Measurements from ENCODE around the gene RBM17. TPM values are rescaled to one million over a fixed set of nuclear protein-coding genes. Genes with fewer than 3 reads are reported as not detected.

The RBM17 gene
- total and polyA plus RNA-seq, 2 of the 13 experiments (the other 11 are each of a cell fraction or from before 2014, with no cell fraction given): 30.7 to 77.5 TPM

DNA sequence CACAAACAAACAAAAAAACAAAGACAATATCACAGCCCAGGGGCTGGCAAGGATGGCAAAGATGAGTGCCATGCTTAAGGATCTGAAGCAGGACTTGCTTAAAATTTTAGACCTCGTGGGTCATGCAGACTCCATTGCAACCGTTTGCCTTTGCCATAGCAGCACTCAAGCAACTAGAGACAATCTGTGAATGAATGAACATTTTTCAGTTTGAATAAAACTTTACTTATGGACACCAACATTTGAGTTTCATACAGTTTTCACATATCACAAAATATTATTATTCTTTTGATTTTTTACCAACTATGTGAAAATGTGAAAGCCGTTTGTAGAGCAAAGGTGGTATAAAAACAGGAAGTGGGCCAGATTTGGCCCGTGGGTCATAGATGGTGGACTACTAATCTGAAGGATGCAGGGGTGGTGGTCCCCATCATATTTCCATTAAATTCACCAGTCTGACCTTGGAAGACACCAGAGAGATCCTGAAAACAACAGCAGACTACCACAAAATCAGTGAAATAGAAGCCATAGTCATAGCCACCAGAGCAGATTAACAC lies 8.3 kb upstream of the RBM17 start (continued):
- TF ChIP-seq, protein P1, sequence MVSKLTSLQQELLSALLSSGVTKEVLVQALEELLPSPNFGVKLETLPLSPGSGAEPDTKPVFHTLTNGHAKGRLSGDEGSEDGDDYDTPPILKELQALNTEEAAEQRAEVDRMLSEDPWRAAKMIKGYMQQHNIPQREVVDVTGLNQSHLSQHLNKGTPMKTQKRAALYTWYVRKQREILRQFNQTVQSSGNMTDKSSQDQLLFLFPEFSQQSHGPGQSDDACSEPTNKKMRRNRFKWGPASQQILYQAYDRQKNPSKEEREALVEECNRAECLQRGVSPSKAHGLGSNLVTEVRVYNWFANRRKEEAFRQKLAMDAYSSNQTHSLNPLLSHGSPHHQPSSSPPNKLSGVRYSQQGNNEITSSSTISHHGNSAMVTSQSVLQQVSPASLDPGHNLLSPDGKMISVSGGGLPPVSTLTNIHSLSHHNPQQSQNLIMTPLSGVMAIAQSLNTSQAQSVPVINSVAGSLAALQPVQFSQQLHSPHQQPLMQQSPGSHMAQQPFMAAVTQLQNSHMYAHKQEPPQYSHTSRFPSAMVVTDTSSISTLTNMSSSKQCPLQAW (CRISPR knock-in tag; IDR thresholded peaks at IDR 0.05): no peak
- TF ChIP-seq ZNF577 (CRISPR knock-in tag; IDR thresholded peaks at IDR 0.05; ENCODE audit: borderline replicate concordance, low read depth) (no peak), MAZ (IDR thresholded peaks at IDR 0.05; ENCODE audit: borderline replicate concordance, low read depth, low read length) (no peak), MAZ (CRISPR knock-in tag; IDR thresholded peaks at IDR 0.05; ENCODE audit: low read depth) (no peak), NR1H2 (CRISPR knock-in tag; IDR thresholded peaks at IDR 0.05; ENCODE audit: borderline replicate concordance, low read depth) (no peak)

DNA sequence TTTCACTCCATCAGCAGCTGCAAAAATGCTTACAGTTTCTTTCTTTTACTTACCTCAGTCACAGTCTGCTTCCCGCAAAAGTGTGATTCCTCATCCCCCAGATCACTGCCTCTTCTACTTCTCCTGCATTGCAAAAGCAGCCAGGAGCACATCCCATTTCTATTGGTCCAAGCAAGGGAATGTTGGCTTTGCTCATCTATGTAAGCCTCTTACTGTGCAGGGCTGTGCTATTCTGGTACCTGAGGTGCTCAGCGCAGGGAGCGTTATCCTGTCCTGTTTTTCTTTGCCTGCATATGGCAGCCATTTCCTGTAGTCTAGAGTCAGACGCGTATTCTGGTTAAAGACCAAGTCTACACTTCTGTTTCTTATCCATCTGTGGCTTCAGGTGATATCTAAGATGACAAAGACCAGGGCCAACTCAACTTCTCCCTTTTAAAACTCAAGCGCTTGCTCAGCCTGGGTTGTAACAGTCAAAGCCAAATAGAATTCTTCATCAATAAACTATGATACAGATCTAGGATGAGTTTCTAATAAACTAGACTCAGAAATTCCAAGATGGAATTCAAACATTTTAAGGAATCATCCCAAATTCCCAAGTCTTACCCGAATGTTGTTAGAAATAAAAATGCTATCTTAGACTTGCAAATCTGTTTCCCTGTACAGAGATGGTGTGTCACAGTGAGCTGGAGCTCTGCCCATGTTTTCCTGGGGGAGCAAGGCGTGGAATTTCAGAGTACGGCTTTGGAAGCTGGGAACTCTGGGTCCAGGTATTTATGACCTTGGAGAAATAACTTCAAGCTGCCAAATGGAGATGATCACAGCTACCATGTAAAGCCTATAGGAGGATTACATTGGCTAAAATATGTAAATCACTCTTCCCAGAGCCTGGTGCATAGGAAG lies 6.1 kb upstream of the RBM17 start:
- Histone ChIP-seq H4K20me1 (ENCODE audit: insufficient read depth, low read length) (no peaks in the 10 kb centered on the region), H3K4me2 (ENCODE audit: low read depth, low read length) (no peak overlapping the region), H3K27ac (ENCODE audit: extremely low read length, insufficient read depth, low read length) (no peak overlapping the region), H3K79me2 (ENCODE audit: insufficient read depth, low read length) (no peaks in the 10 kb centered on the region), H3K27me3 (ENCODE audit: control insufficient read depth in 1 of 2, insufficient read depth in 2 of 2, low read length in 2 of 2) (peaks cover 0 to 41% of the 10 kb centered on the region in 2 experiments), H3K36me3 (replicated peaks in 1 of 2; ENCODE audit: control insufficient read depth in 1 of 2, insufficient read depth in 2 of 2, low read length in 2 of 2) (no peaks in the 10 kb centered on the region), H2AFZ (ENCODE audit: low read length) (no peak overlapping the region), H3K4me3 (replicated peaks in 1 of 3; ENCODE audit: insufficient read depth in 1 of 3, low read depth in 2 of 3, low read length in 3 of 3) (no peak overlapping the region), H3K9ac (ENCODE audit: insufficient read depth, low read depth, low read length) (no peak overlapping the region), H3K9me3 (ENCODE audit: low read length) (no peaks in the 10 kb centered on the region), H3K4me1 (ENCODE audit: insufficient read depth, low read length) (peaks cover 10% of the 10 kb centered on the region)
- POLR2A ChIA-PET: no interaction called here
- no TSS peak for BruUV-seq (replicated peaks)
- FAIRE-seq (no peak), ATAC-seq (no peak), DNase-seq (ENCODE audit: low spot score) (no peak)
- 24% methylated on average over 9 of the region's 9 CpGs for WGBS (ENCODE audit: low lambda C conversion rate)
- in situ Hi-C loops (cut with HindIII; ENCODE audit: extremely low pct_ligation_motif_present, low pct_unique_long_range_greater_than_20kb): no loop called here
- intact Hi-C loops (cut with micrococcal nuclease; ENCODE audit: unreplicated experiment): loop anchor here (10.0 kb wide), 1 partner anchor 138 kb away; no protein-coding TSS in a partner anchor
- CTCF ChIA-PET (ENCODE audit: low intra/inter-chr PET ratio, low total read pairs): no interaction called here
- TF ChIP-seq SRY (CRISPR knock-in tag; IDR thresholded peaks at IDR 0.05) (no peak), TARDBP (CRISPR knock-in tag; IDR thresholded peaks at IDR 0.05) (no peak), ZNF224 (CRISPR knock-in tag; IDR thresholded peaks at IDR 0.05) (no peak), ZFP36L2 (CRISPR knock-in tag; IDR thresholded peaks at IDR 0.05) (no peak), SCMH1 (CRISPR knock-in tag; IDR thresholded peaks at IDR 0.05; ENCODE audit: borderline replicate concordance) (no peak), MYC (CRISPR knock-in tag; IDR thresholded peaks at IDR 0.05; ENCODE audit: borderline replicate concordance) (no peak), ZNF10 (CRISPR knock-in tag; IDR thresholded peaks at IDR 0.05; ENCODE audit: borderline replicate concordance, low read depth) (no peak), MIER2 (CRISPR knock-in tag; IDR thresholded peaks at IDR 0.05) (no peak), MZF1 (CRISPR knock-in tag; IDR thresholded peaks at IDR 0.05; ENCODE audit: borderline replicate concordance) (no peak)
- TF ChIP-seq, protein P2, sequence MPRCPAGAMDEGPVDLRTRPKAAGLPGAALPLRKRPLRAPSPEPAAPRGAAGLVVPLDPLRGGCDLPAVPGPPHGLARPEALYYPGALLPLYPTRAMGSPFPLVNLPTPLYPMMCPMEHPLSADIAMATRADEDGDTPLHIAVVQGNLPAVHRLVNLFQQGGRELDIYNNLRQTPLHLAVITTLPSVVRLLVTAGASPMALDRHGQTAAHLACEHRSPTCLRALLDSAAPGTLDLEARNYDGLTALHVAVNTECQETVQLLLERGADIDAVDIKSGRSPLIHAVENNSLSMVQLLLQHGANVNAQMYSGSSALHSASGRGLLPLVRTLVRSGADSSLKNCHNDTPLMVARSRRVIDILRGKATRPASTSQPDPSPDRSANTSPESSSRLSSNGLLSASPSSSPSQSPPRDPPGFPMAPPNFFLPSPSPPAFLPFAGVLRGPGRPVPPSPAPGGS (CRISPR knock-in tag; IDR thresholded peaks at IDR 0.05): no peak
- TF ChIP-seq, protein P3, sequence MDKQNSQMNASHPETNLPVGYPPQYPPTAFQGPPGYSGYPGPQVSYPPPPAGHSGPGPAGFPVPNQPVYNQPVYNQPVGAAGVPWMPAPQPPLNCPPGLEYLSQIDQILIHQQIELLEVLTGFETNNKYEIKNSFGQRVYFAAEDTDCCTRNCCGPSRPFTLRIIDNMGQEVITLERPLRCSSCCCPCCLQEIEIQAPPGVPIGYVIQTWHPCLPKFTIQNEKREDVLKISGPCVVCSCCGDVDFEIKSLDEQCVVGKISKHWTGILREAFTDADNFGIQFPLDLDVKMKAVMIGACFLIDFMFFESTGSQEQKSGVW (CRISPR knock-in tag; IDR thresholded peaks at IDR 0.05; ENCODE audit: borderline replicate concordance): no peak
- TF ChIP-seq, protein P4, sequence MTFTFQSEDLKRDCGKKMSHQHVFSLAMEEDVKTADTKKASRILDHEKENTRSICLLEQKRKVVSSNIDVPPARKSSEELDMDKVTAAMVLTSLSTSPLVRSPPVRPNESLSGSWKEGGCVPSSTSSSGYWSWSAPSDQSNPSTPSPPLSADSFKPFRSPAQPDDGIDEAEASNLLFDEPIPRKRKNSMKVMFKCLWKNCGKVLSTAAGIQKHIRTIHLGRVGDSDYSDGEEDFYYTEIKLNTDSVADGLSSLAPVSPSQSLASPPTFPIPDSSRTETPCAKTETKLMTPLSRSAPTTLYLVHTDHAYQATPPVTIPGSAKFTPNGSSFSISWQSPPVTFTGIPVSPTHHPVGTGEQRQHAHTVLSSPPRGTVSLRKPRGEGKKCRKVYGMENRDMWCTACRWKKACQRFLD (CRISPR knock-in tag; IDR thresholded peaks at IDR 0.05; ENCODE audit: borderline replicate concordance): no peak

Measured in HepG2 (cell line).